GM23338 (cell line): ENCODE measurements around the gene CACNB4. TPM values are rescaled to one million over a fixed set of nuclear protein-coding genes. Genes with fewer than 3 reads are reported as not detected.

Experiments
- ATAC-seq: fragments of 200-7000 bp; cut with Tn5 transposase; 3 replicates; pipeline ENCODE4 v1.9.1; 2020
- DNase-seq: peaks from one replicate; pipeline ENCODE4 v3.0.0-alpha.2; 2015; ENCODE audit warnings: low spot score
- H2AFZ ChIP-seq: fragments of 200-600 bp; sonication (generic); 2 replicates; pipeline ENCODE4 v1.8.0; 2016; ENCODE audit warnings: antibody characterized with exemption, mild to moderate bottlenecking, moderate library complexity
- H3F3A ChIP-seq: fragments of 200-600 bp; sonication (generic); replicated peaks from 2 replicates; pipeline ENCODE4 v1.8.0; 2017; ENCODE audit warnings: antibody characterized with exemption, mixed run types, low read depth
- H3K27ac ChIP-seq: fragments of 200-600 bp; sonication (generic); 2 replicates; pipeline ENCODE4 v1.6.1; 2016; ENCODE audit warnings: low read depth
- H3K27me3 ChIP-seq: fragments of 200-600 bp; sonication (generic); 2 replicates; pipeline ENCODE4 v1.8.0; 2016; ENCODE audit warnings: mild to moderate bottlenecking, mixed run types, moderate library complexity; ENCODE audit not compliant: insufficient read depth
- H3K36me3 ChIP-seq: fragments of 200-600 bp; sonication (generic); 2 replicates; pipeline ENCODE4 v1.8.0; 2016; ENCODE audit warnings: mild to moderate bottlenecking; ENCODE audit not compliant: insufficient read depth
- H3K4me1 ChIP-seq: fragments of 200-600 bp; sonication (generic); 2 replicates; pipeline ENCODE4 v1.8.0; 2016; ENCODE audit warnings: mild to moderate bottlenecking, moderate library complexity; ENCODE audit not compliant: insufficient read depth
- H3K4me2 ChIP-seq: fragments of 200-600 bp; sonication (generic); 2 replicates; pipeline ENCODE4 v1.7.1; 2017; ENCODE audit warnings: mixed run types
- H3K4me3 ChIP-seq: fragments of 200-600 bp; sonication (generic); 2 replicates; pipeline ENCODE4 v1.6.1; 2016; ENCODE audit warnings: mixed run types
- H3K79me2 ChIP-seq: fragments of 200-600 bp; sonication (generic); replicated peaks from 2 replicates; pipeline ENCODE4 v1.8.0; 2017; ENCODE audit warnings: mild to moderate bottlenecking; ENCODE audit not compliant: insufficient read depth
- H3K9me2 ChIP-seq: fragments of 200-600 bp; sonication (generic); 2 replicates; pipeline ENCODE4 v1.8.0; 2017; ENCODE audit not compliant: insufficient read depth
- H4K20me1 ChIP-seq: fragments of 200-600 bp; sonication (generic); replicated peaks from 2 replicates; pipeline ENCODE4 v1.8.0; 2017; ENCODE audit warnings: mild to moderate bottlenecking; ENCODE audit not compliant: insufficient read depth
- H3K27ac Mint-ChIP-seq: 2 replicates; pipeline ENCODE4 v1.8.0; 2020; ENCODE audit warnings: inconsistent platforms, mild to moderate bottlenecking, moderate library complexity, mixed read lengths
- H3K27me3 Mint-ChIP-seq: 3 replicates; pipeline ENCODE4 v1.8.0; 2022; ENCODE audit warnings: low read depth, mild to moderate bottlenecking, moderate library complexity, mixed read lengths, inconsistent platforms; ENCODE audit not compliant: insufficient read depth, poor library complexity
- H3K36me3 Mint-ChIP-seq: 3 replicates; pipeline ENCODE4 v1.8.0; 2021; ENCODE audit warnings: low read depth, mild to moderate bottlenecking, inconsistent platforms, moderate library complexity, mixed read lengths
- H3K4me1 Mint-ChIP-seq: 3 replicates; pipeline ENCODE4 v1.8.0; 2020; ENCODE audit warnings: mild to moderate bottlenecking, inconsistent platforms, mixed read lengths
- H3K4me3 Mint-ChIP-seq: 3 replicates; pipeline ENCODE4 v1.8.0; 2021; ENCODE audit warnings: moderate library complexity, mild to moderate bottlenecking, inconsistent platforms, mixed read lengths
- H3K9me3 Mint-ChIP-seq: 3 replicates; pipeline ENCODE4 v1.8.0; 2020; ENCODE audit warnings: moderate library complexity, mild to moderate bottlenecking, inconsistent platforms, mixed read lengths
- CREB1 ChIP-seq: fragments of 250-450 bp; sonication (Bioruptor Pico); IDR thresholded peaks from 2 replicates; pipeline ENCODE4 v1.5.0; 2020; ENCODE audit warnings: low read depth, mild to moderate bottlenecking, moderate library complexity
- EZH2 ChIP-seq: fragments of 200-600 bp; sonication (generic); IDR thresholded peaks from one replicate; pipeline ENCODE4 v1.8.0; 2017; ENCODE audit warnings: antibody characterized with exemption, mild to moderate bottlenecking, low read depth; ENCODE audit not compliant: unreplicated experiment
- EZH2phosphoT487 ChIP-seq: fragments of 200-600 bp; sonication (generic); IDR thresholded peaks from one replicate; pipeline ENCODE4 v1.8.1; 2018; ENCODE audit warnings: antibody characterized with exemption; ENCODE audit not compliant: unreplicated experiment
- JUNB ChIP-seq: IDR thresholded peaks from one replicate; pipeline ENCODE4 v1.6.1; 2016; ENCODE audit warnings: antibody characterized with exemption; ENCODE audit not compliant: unreplicated experiment
- NANOG ChIP-seq: IDR thresholded peaks from 2 replicates; pipeline ENCODE4 v1.6.1; 2016; ENCODE audit warnings: antibody characterized with exemption, borderline replicate concordance
- POLR2AphosphoS5 ChIP-seq: IDR thresholded peaks from 2 replicates; pipeline ENCODE4 v1.6.1; 2016; ENCODE audit warnings: antibody characterized with exemption, low read depth
- STAT1 ChIP-seq: IDR thresholded peaks from one replicate; pipeline ENCODE4 v1.6.1; 2016; ENCODE audit warnings: antibody characterized with exemption; ENCODE audit not compliant: unreplicated experiment
- ZNF114 ChIP-seq: fragments of 250-450 bp; sonication (Bioruptor Pico); IDR thresholded peaks from 2 replicates; pipeline ENCODE4 v1.5.0; 2020; ENCODE audit warnings: mild to moderate bottlenecking, moderate library complexity
- polyA plus RNA-seq: library from polyadenylated mRNA; unstranded; fragments of >200 nt; fragmentation: Nextera tagmentation; extraction: Ambion mirVana; gene quantifications from 2 replicates; pipeline ENCODE4 v1.2.1, GENCODE V29; 2016
- total RNA-seq: library from RNA; depleted of rRNA; stranded (reverse); fragments of >200 nt; shearing (Covaris generic); gene quantifications from 2 replicates; pipeline ENCODE4 v1.2.3, GENCODE V29; 2014
- TF ChIP-seq, protein P1 (sequence below): IDR thresholded peaks from one replicate; pipeline ENCODE4 v1.6.1; 2018; ENCODE audit warnings: antibody characterized with exemption; ENCODE audit not compliant: unreplicated experiment
- TF ChIP-seq, protein P2 (sequence below), 2 experiments: fragments of 200-600 bp in 1 of 2; sonication (generic) in 1 of 2; conservative IDR thresholded peaks; 2 replicates each; pipeline versions ENCODE4 v1.5.1 to v1.6.1; 2016 to 2017; ENCODE audit warnings: antibody characterized with exemption in 2 of 2, low read depth in 2 of 2, mild to moderate bottlenecking in 2 of 2, moderate library complexity in 1 of 2
- TF ChIP-seq, protein P3 (sequence below): IDR thresholded peaks from 2 replicates; pipeline ENCODE4 v1.6.1; 2016; ENCODE audit warnings: antibody characterized with exemption
- TF ChIP-seq, protein P4 (sequence below): fragments of 250-450 bp; sonication (Bioruptor Pico); IDR thresholded peaks from 2 replicates; pipeline ENCODE4 v1.5.0; 2020; ENCODE audit warnings: mild to moderate bottlenecking, moderate library complexity

Gene CACNB4
- total and polyA plus RNA-seq, 2 experiments from 2014 or later, result 4.0 to 9.8 TPM

GRCh38 chr2:152065945-152066344 is 32.9 kb downstream of the CACNB4 start:
- 0 out of 2 replicates have a peak, but pooled peaks cover 6% of the 10 kb centered on the region for H3K4me1 ChIP-seq
- no peaks in the 10 kb centered on the region for H3F3A ChIP-seq
- no peak overlapping the region for H2AFZ ChIP-seq
- H3K27me3 ChIP-seq, result no peaks in the 10 kb centered on the region
- no peak overlapping the region for H3K4me2 ChIP-seq
- Mint-ChIP-seq H3K4me1 (peaks cover 19% of the 10 kb centered on the region), H3K36me3 (0 out of 3 replicates have a peak, but pooled peaks cover 3% of the 10 kb centered on the region), H3K27me3 (peaks cover 4% of the 10 kb centered on the region), H3K9me3 (no peaks in the 10 kb centered on the region), H3K4me3 (no peak overlapping the region), H3K27ac (no peak overlapping the region)
- no peaks in the 10 kb centered on the region for H4K20me1 ChIP-seq
- no peaks in the 10 kb centered on the region for H3K36me3 ChIP-seq
- H3K27ac ChIP-seq, result no peak overlapping the region
- DNase-seq, result no peak
- no peak overlapping the region for H3K4me3 ChIP-seq
- 0 out of 2 replicates have a peak, but pooled peaks cover 2% of the 10 kb centered on the region for H3K79me2 ChIP-seq
- H3K9me2 ChIP-seq, result no peaks in the 10 kb centered on the region
- no peak; the same call in 2 of the 3 replicates for ATAC-seq
- TF ChIP-seq, protein P1, sequence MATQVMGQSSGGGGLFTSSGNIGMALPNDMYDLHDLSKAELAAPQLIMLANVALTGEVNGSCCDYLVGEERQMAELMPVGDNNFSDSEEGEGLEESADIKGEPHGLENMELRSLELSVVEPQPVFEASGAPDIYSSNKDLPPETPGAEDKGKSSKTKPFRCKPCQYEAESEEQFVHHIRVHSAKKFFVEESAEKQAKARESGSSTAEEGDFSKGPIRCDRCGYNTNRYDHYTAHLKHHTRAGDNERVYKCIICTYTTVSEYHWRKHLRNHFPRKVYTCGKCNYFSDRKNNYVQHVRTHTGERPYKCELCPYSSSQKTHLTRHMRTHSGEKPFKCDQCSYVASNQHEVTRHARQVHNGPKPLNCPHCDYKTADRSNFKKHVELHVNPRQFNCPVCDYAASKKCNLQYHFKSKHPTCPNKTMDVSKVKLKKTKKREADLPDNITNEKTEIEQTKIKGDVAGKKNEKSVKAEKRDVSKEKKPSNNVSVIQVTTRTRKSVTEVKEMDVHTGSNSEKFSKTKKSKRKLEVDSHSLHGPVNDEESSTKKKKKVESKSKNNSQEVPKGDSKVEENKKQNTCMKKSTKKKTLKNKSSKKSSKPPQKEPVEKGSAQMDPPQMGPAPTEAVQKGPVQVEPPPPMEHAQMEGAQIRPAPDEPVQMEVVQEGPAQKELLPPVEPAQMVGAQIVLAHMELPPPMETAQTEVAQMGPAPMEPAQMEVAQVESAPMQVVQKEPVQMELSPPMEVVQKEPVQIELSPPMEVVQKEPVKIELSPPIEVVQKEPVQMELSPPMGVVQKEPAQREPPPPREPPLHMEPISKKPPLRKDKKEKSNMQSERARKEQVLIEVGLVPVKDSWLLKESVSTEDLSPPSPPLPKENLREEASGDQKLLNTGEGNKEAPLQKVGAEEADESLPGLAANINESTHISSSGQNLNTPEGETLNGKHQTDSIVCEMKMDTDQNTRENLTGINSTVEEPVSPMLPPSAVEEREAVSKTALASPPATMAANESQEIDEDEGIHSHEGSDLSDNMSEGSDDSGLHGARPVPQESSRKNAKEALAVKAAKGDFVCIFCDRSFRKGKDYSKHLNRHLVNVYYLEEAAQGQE, result no peak
- TF ChIP-seq CREB1 (no peak), JUNB (no peak), STAT1 (no peak), ZNF114 (CRISPR knock-in tag) (no peak), EZH2phosphoT487 (no peak), POLR2AphosphoS5 (no peak), NANOG (no peak), EZH2 (no peak)
- TF ChIP-seq, protein P2, sequence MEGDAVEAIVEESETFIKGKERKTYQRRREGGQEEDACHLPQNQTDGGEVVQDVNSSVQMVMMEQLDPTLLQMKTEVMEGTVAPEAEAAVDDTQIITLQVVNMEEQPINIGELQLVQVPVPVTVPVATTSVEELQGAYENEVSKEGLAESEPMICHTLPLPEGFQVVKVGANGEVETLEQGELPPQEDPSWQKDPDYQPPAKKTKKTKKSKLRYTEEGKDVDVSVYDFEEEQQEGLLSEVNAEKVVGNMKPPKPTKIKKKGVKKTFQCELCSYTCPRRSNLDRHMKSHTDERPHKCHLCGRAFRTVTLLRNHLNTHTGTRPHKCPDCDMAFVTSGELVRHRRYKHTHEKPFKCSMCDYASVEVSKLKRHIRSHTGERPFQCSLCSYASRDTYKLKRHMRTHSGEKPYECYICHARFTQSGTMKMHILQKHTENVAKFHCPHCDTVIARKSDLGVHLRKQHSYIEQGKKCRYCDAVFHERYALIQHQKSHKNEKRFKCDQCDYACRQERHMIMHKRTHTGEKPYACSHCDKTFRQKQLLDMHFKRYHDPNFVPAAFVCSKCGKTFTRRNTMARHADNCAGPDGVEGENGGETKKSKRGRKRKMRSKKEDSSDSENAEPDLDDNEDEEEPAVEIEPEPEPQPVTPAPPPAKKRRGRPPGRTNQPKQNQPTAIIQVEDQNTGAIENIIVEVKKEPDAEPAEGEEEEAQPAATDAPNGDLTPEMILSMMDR (conservative IDR thresholded peaks at IDR 0.05; ENCODE audit: low read depth in 2 of 2), result no peak
- TF ChIP-seq, protein P3, sequence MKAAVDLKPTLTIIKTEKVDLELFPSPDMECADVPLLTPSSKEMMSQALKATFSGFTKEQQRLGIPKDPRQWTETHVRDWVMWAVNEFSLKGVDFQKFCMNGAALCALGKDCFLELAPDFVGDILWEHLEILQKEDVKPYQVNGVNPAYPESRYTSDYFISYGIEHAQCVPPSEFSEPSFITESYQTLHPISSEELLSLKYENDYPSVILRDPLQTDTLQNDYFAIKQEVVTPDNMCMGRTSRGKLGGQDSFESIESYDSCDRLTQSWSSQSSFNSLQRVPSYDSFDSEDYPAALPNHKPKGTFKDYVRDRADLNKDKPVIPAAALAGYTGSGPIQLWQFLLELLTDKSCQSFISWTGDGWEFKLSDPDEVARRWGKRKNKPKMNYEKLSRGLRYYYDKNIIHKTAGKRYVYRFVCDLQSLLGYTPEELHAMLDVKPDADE, result no peak
- TF ChIP-seq, protein P4, sequence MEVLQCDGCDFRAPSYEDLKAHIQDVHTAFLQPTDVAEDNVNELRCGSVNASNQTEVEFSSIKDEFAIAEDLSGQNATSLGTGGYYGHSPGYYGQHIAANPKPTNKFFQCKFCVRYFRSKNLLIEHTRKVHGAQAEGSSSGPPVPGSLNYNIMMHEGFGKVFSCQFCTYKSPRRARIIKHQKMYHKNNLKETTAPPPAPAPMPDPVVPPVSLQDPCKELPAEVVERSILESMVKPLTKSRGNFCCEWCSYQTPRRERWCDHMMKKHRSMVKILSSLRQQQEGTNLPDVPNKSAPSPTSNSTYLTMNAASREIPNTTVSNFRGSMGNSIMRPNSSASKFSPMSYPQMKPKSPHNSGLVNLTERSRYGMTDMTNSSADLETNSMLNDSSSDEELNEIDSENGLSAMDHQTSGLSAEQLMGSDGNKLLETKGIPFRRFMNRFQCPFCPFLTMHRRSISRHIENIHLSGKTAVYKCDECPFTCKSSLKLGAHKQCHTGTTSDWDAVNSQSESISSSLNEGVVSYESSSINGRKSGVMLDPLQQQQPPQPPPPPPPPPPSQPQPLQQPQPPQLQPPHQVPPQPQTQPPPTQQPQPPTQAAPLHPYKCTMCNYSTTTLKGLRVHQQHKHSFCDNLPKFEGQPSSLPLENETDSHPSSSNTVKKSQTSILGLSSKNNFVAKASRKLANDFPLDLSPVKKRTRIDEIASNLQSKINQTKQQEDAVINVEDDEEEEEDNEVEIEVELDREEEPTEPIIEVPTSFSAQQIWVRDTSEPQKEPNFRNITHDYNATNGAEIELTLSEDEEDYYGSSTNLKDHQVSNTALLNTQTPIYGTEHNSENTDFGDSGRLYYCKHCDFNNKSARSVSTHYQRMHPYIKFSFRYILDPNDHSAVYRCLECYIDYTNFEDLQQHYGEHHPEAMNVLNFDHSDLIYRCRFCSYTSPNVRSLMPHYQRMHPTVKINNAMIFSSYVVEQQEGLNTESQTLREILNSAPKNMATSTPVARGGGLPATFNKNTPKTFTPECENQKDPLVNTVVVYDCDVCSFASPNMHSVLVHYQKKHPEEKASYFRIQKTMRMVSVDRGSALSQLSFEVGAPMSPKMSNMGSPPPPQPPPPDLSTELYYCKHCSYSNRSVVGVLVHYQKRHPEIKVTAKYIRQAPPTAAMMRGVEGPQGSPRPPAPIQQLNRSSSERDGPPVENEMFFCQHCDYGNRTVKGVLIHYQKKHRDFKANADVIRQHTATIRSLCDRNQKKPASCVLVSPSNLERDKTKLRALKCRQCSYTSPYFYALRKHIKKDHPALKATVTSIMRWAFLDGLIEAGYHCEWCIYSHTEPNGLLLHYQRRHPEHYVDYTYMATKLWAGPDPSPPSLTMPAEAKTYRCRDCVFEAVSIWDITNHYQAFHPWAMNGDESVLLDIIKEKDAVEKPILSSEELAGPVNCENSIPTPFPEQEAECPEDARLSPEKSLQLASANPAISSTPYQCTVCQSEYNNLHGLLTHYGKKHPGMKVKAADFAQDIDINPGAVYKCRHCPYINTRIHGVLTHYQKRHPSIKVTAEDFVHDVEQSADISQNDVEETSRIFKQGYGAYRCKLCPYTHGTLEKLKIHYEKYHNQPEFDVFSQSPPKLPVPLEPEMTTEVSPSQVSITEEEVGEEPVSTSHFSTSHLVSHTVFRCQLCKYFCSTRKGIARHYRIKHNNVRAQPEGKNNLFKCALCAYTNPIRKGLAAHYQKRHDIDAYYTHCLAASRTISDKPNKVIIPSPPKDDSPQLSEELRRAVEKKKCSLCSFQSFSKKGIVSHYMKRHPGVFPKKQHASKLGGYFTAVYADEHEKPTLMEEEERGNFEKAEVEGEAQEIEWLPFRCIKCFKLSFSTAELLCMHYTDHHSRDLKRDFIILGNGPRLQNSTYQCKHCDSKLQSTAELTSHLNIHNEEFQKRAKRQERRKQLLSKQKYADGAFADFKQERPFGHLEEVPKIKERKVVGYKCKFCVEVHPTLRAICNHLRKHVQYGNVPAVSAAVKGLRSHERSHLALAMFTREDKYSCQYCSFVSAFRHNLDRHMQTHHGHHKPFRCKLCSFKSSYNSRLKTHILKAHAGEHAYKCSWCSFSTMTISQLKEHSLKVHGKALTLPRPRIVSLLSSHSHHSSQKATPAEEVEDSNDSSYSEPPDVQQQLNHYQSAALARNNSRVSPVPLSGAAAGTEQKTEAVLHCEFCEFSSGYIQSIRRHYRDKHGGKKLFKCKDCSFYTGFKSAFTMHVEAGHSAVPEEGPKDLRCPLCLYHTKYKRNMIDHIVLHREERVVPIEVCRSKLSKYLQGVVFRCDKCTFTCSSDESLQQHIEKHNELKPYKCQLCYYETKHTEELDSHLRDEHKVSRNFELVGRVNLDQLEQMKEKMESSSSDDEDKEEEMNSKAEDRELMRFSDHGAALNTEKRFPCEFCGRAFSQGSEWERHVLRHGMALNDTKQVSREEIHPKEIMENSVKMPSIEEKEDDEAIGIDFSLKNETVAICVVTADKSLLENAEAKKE (CRISPR knock-in tag), result no peak
